IMR-90 (cell line): ENCODE measurements around the gene SH3GL2. TPM values are rescaled to one million over a fixed set of nuclear protein-coding genes. Genes with fewer than 3 reads are reported as not detected.

ENCODE experiments used
- ATAC-seq: fragments of 200-7000 bp; cut with Tn5 transposase; 2 replicates; pipeline ENCODE4 v1.9.1; 2020; ENCODE audit warnings: low read depth, mild to moderate bottlenecking, moderate library complexity
- BruUV-seq: library from RNA; stranded (reverse); fragments of 400-500 nt; replicated peaks from 2 replicates; lab custom pipeline; 2021; lab: Mats Ljungman, UMichigan
- CTCF ChIA-PET: fragments of 300-600 bp; formaldehyde crosslinking; extraction: SDS; loops from one replicate; lab custom pipeline; 2021; ENCODE audit warnings: antibody characterized with exemption; lab: Yijun Ruan, JAX
- POLR2A ChIA-PET: fragments of 300-600 bp; sonication (Branson Sonifier 250); formaldehyde crosslinking; loops from one replicate; lab custom pipeline; 2022; ENCODE audit warnings: antibody characterized with exemption; ENCODE audit not compliant: unreplicated experiment; lab: Charles Lee
- DNase-seq: peaks from one replicate; pipeline ENCODE4 v3.0.0; 2013
- H2AFZ ChIP-seq: replicated peaks from 2 replicates; pipeline ENCODE3; 2013; ENCODE audit warnings: low read length, mild to moderate bottlenecking; ENCODE audit not compliant: poor library complexity
- H2AK5ac ChIP-seq: 2 replicates; pipeline ENCODE4 v1.6.1; 2013; ENCODE audit warnings: low read depth, low read length, inconsistent platforms
- H2AK9ac ChIP-seq: replicated peaks from 2 replicates; pipeline ENCODE3; 2013; ENCODE audit warnings: mild to moderate bottlenecking, low read depth, low read length, moderate library complexity; ENCODE audit not compliant: poor library complexity
- H2BK120ac ChIP-seq: 2 replicates; pipeline ENCODE4 v1.6.1; 2013; ENCODE audit warnings: low read depth, low read length, inconsistent platforms
- H2BK15ac ChIP-seq: 3 replicates; pipeline ENCODE4 v1.6.1; 2013; ENCODE audit warnings: low read depth, low read length, inconsistent platforms
- H2BK20ac ChIP-seq: 2 replicates; pipeline ENCODE4 v1.6.1; 2013; ENCODE audit warnings: low read depth, mild to moderate bottlenecking, inconsistent platforms, low read length, moderate library complexity
- H2BK5ac ChIP-seq: 2 replicates; pipeline ENCODE4 v1.6.1; 2013; ENCODE audit warnings: mild to moderate bottlenecking, low read depth, low read length, inconsistent platforms; ENCODE audit not compliant: poor library complexity, severe bottlenecking
- H3K14ac ChIP-seq: replicated peaks from 2 replicates; pipeline ENCODE4 v1.6.1; 2013; ENCODE audit warnings: low read depth, low read length, inconsistent platforms
- H3K18ac ChIP-seq: 2 replicates; pipeline ENCODE4 v1.6.1; 2013; ENCODE audit warnings: low read depth, low read length, control low read depth
- H3K23ac ChIP-seq: 2 replicates; pipeline ENCODE4 v1.6.1; 2013; ENCODE audit warnings: low read depth, low read length, inconsistent platforms
- H3K27ac ChIP-seq: 2 replicates; pipeline ENCODE4 v1.5.1; 2013; ENCODE audit warnings: mild to moderate bottlenecking, control low read depth, low read length; ENCODE audit not compliant: insufficient read depth
- H3K27me3 ChIP-seq: 2 replicates; pipeline ENCODE4 v1.6.1; 2013; ENCODE audit warnings: low read length; ENCODE audit not compliant: control insufficient read depth, insufficient read depth
- H3K36me3 ChIP-seq: 2 replicates; pipeline ENCODE4 v1.6.1; 2013; ENCODE audit warnings: low read length, mixed read lengths; ENCODE audit not compliant: control insufficient read depth, insufficient read depth
- H3K4ac ChIP-seq: 2 replicates; pipeline ENCODE4 v1.6.1; 2013; ENCODE audit warnings: low read depth, low read length, inconsistent platforms
- H3K4me1 ChIP-seq: 2 replicates; pipeline ENCODE4 v1.6.1; 2013; ENCODE audit warnings: low read length, mixed read lengths; ENCODE audit not compliant: control insufficient read depth, insufficient read depth
- H3K4me2 ChIP-seq: 2 replicates; pipeline ENCODE4 v1.6.1; 2013; ENCODE audit warnings: low read depth, mild to moderate bottlenecking, control low read depth, low read length, moderate library complexity
- H3K4me3 ChIP-seq: 2 replicates; pipeline ENCODE4 v1.5.1; 2013; ENCODE audit warnings: low read depth, mild to moderate bottlenecking, control low read depth, low read length, moderate library complexity; ENCODE audit not compliant: insufficient read depth
- H3K56ac ChIP-seq: 2 replicates; pipeline ENCODE4 v1.6.1; 2013; ENCODE audit warnings: low read length, inconsistent platforms; ENCODE audit not compliant: insufficient read depth; ENCODE audit errors: extremely low read depth
- H3K79me1 ChIP-seq, 2 experiments: 2 replicates each; pipeline ENCODE4 v1.6.1; 2013; ENCODE audit warnings: low read length in 2 of 2, inconsistent platforms in 1 of 2, low read depth in 1 of 2
- H3K9ac ChIP-seq: 2 replicates; pipeline ENCODE4 v1.6.1; 2013; ENCODE audit warnings: low read depth, low read length, control low read depth
- H3K9me1 ChIP-seq: 2 replicates; pipeline ENCODE4 v1.6.1; 2013; ENCODE audit warnings: low read length, inconsistent platforms; ENCODE audit not compliant: insufficient read depth
- H3K9me3 ChIP-seq: 2 replicates; pipeline ENCODE4 v1.6.1; 2013; ENCODE audit warnings: low read length; ENCODE audit not compliant: control insufficient read depth, insufficient read depth
- H4K20me1 ChIP-seq: 2 replicates; pipeline ENCODE4 v1.6.1; 2013; ENCODE audit warnings: low read length, inconsistent platforms; ENCODE audit not compliant: insufficient read depth
- H4K5ac ChIP-seq: 2 replicates; pipeline ENCODE4 v1.6.1; 2013; ENCODE audit warnings: mild to moderate bottlenecking, low read depth, low read length, control low read depth
- H4K8ac ChIP-seq, 2 experiments: 2 replicates each; pipeline ENCODE4 v1.6.1; 2013; ENCODE audit warnings: low read depth in 2 of 2, low read length in 2 of 2, control low read depth in 1 of 2, inconsistent platforms in 1 of 2
- H4K91ac ChIP-seq: 2 replicates; pipeline ENCODE4 v1.6.1; 2013; ENCODE audit warnings: low read depth, low read length, inconsistent platforms; ENCODE audit not compliant: insufficient read depth
- CHD1 ChIP-seq: IDR thresholded peaks from 2 replicates; pipeline ENCODE4 v1.6.1; 2012; ENCODE audit warnings: low read depth, low read length, improper control_type of control experiment
- FOS ChIP-seq: fragments of 150-350 bp; IDR thresholded peaks from 2 replicates; pipeline ENCODE4 v1.6.1; 2016; ENCODE audit warnings: low read depth, low read length
- MXI1 ChIP-seq: IDR thresholded peaks from 2 replicates; pipeline ENCODE4 v1.6.1; 2012; ENCODE audit warnings: low read depth, mild to moderate bottlenecking, low read length, moderate library complexity, borderline replicate concordance
- NFE2L2 ChIP-seq: fragments of 150-350 bp; IDR thresholded peaks from 2 replicates; pipeline ENCODE4 v1.6.1; 2016; ENCODE audit warnings: low read depth, mild to moderate bottlenecking, low read length
- RAD21 ChIP-seq: IDR thresholded peaks from 2 replicates; pipeline ENCODE4 v1.6.1; 2012; ENCODE audit warnings: low read length, improper control_type of control experiment
- RCOR1 ChIP-seq: IDR thresholded peaks from 2 replicates; pipeline ENCODE4 v1.6.1; 2012; ENCODE audit warnings: mild to moderate bottlenecking, low read length, improper control_type of control experiment; ENCODE audit not compliant: insufficient replicate concordance
- SMC3 ChIP-seq: fragments of 150-350 bp; IDR thresholded peaks from 2 replicates; pipeline ENCODE4 v1.6.1; 2016; ENCODE audit warnings: low read depth, mild to moderate bottlenecking, antibody characterized with exemption, low read length, moderate library complexity
- WGBS, 2 experiments: methylation state at CpG; one replicate each; pipeline versions ENCODE4 v1.1.5 to v1.1.7; 2013; ENCODE audit warnings: missing lambda C conversion rate in 2 of 2; ENCODE audit not compliant: insufficient read length in 1 of 2; ENCODE audit errors: extremely low coverage in 2 of 2; 5-methylcytosine and 5-hydroxymethylcytosine counted together
- dilution Hi-C: fragments of 300-500 bp; cut with HindIII; formaldehyde crosslinking; loops from one replicate; pipeline ENCODE4 v1.14.3; 2018; ENCODE audit warnings: low sequenced_read_pairs; ENCODE audit not compliant: unreplicated experiment
- in situ Hi-C: fragments of 300-500 bp; cut with MboI; formaldehyde crosslinking; loops from 3 replicates; pipeline ENCODE4 v1.14.3; 2019; ENCODE audit warnings: low sequenced_read_pairs, inconsistent platforms, mixed read lengths
- intact Hi-C: fragments of 100-400 bp; cut with micrococcal nuclease; formaldehyde crosslinking; loops from 2 replicates; pipeline ENCODE4 v1.10.0; 2022
- polyA plus RNA-seq, 3 experiments: library from polyadenylated mRNA; depleted of rRNA; stranded (reverse); fragments of >200 nt; gene quantifications; 2 replicates each; pipeline ENCODE4 v1.2.3, GENCODE V29; 2012; ENCODE audit warnings: low replicate concordance in 1 of 3
- total RNA-seq: library from RNA; depleted of rRNA; stranded (reverse); fragments of >200 nt; gene quantifications from 2 replicates; pipeline ENCODE4 v1.2.3, GENCODE V29; 2012
- TF ChIP-seq, protein P1 (sequence below): fragments of 150-350 bp; IDR thresholded peaks from 2 replicates; pipeline ENCODE4 v1.6.1; 2017; ENCODE audit warnings: mild to moderate bottlenecking, antibody characterized with exemption, low read length, low read depth

Gene SH3GL2
- total and polyA plus RNA-seq, 2 of the 4 experiments (the other 2 are of a cell fraction): under 0.01 to 0.05 TPM

DNA sequence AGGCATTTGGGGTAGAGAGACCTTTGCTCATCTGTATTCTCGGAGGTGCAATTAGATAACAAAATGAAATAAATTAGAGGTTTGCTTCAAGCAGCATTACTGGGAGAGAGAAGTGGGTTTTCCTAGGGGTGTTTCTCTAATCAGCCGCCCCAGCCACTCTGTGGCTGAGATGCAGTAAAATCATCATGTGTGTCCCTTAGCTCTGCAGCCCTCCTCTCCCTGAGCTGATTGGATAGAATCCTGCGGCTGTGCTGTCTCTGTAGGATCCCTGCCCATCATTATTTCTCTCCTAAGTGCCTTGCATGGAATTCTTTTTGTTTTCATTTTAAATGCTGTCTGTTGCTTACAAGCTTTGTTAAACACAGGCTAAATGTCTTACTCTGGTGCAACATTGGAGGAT, 171.4 kb downstream of the SH3GL2 start:
- H4K8ac ChIP-seq: no peak overlapping the region
- no peak overlapping the region for H3K27ac ChIP-seq
- H3K18ac ChIP-seq: no peak overlapping the region
- no peak overlapping the region for H3K23ac ChIP-seq
- no peak overlapping the region for H3K56ac ChIP-seq
- no peak overlapping the region for H2BK20ac ChIP-seq
- no peak overlapping the region for H3K4ac ChIP-seq
- no peak overlapping the region for H2AK9ac ChIP-seq
- ChIA-PET POLR2A (no interaction called here), CTCF (no interaction called here)
- no peak overlapping the region for H2AK5ac ChIP-seq
- H2BK120ac ChIP-seq: no peak overlapping the region
- no peak overlapping the region for H3K4me3 ChIP-seq
- in situ Hi-C loops (no loop called here), intact Hi-C loops (no loop called here), dilution Hi-C loops (no loop called here)
- no peaks in the 10 kb centered on the region for H3K4me1 ChIP-seq
- H3K9me1 ChIP-seq: no peaks in the 10 kb centered on the region
- no peaks in the 10 kb centered on the region for H3K9me3 ChIP-seq
- no CpG with 5 or more reads among the region's 3 CpGs for WGBS, 2 experiments
- TF ChIP-seq SMC3 (no peak), RAD21 (no peak), CHD1 (no peak), NFE2L2 (no peak), MXI1 (no peak), FOS (no peak), RCOR1 (no peak)
- TF ChIP-seq, protein P1, sequence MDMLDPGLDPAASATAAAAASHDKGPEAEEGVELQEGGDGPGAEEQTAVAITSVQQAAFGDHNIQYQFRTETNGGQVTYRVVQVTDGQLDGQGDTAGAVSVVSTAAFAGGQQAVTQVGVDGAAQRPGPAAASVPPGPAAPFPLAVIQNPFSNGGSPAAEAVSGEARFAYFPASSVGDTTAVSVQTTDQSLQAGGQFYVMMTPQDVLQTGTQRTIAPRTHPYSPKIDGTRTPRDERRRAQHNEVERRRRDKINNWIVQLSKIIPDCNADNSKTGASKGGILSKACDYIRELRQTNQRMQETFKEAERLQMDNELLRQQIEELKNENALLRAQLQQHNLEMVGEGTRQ: no peak
- no peak overlapping the region for H2BK15ac ChIP-seq
- no peak overlapping the region for H3K14ac ChIP-seq
- H2BK5ac ChIP-seq: no peak overlapping the region
- no peaks in the 10 kb centered on the region for H3K79me1 ChIP-seq
- H4K91ac ChIP-seq: no peak overlapping the region
- no peaks in the 10 kb centered on the region for H4K20me1 ChIP-seq
- no TSS peak for BruUV-seq
- no peak overlapping the region for H3K9ac ChIP-seq
- ATAC-seq (no peak), DNase-seq (no peak)
- H4K5ac ChIP-seq: no peak overlapping the region
- H3K4me2 ChIP-seq: no peak overlapping the region
- H3K36me3 ChIP-seq: no peaks in the 10 kb centered on the region
- no peak overlapping the region for H2AFZ ChIP-seq
- no peaks in the 10 kb centered on the region for H3K27me3 ChIP-seq
